ENCODE measurements around the gene AIFM1. TPM values are rescaled to one million over a fixed set of nuclear protein-coding genes. Genes with fewer than 3 reads are reported as not detected.

AIFM1 gene
- total RNA-seq = 10 to 100 TPM in 3 of 4 donors, 1 to 10 TPM in 1; 7.7 to 21.2 (median 19.1) TPM

- H3K4me3 ChIP-seq = peak within 1 kb of the TSS; percentile 29 to 46
- TF ChIP-seq CTCF (IDR thresholded peaks at IDR 0.05) (peak in 2 of 4 experiments; percentile 13 to 36), POLR2A (IDR thresholded peaks at IDR 0.05) (peak; percentile 47 to 61)
- peak within 1 kb of the TSS; percentile 85 to 90 for H3K27ac ChIP-seq
- no peaks in the 10 kb centered on the region for H3K4me1 ChIP-seq
- no peaks in the 10 kb centered on the region for H3K9me3 ChIP-seq
- intact Hi-C loops (cut with DNase I; ENCODE audit: low total_unique reads) = no loop called here
- H3K27me3 ChIP-seq = no peaks in the 10 kb centered on the region
- no peaks in the 10 kb centered on the region for H3K36me3 ChIP-seq
- DNase-seq = peak; percentile 91
Observed at GRCh38 chrX:130165703-130166502, at the start of gene AIFM1. TSS of gene AIFM1 (minus strand) at chrX:130165841. CDS start at chrX:130165656, 185 bp downstream.

GRCh38 chrX:130213376-130213775 is 47.7 kb upstream of the AIFM1 start:
- peaks cover 0 to 4% of the 10 kb centered on the region in 2 donors for H3K27me3 ChIP-seq
- TF ChIP-seq POLR2A (IDR thresholded peaks at IDR 0.05) = no peak
- no peak for TF ChIP-seq CTCF (IDR thresholded peaks at IDR 0.05)
- no peak overlapping the region for H3K27ac ChIP-seq
- no peak for DNase-seq
- no peak overlapping the region for H3K4me3 ChIP-seq
- intact Hi-C loops (cut with DNase I; ENCODE audit: low total_unique reads) = no loop called here
- H3K9me3 ChIP-seq = no peaks in the 10 kb centered on the region
- H3K4me1 ChIP-seq = no peaks in the 10 kb centered on the region
- H3K36me3 ChIP-seq = no peaks in the 10 kb centered on the region

- TF ChIP-seq POLR2A (IDR thresholded peaks at IDR 0.05) (no peak), CTCF (IDR thresholded peaks at IDR 0.05) (no peak)
- intact Hi-C loops (cut with DNase I; ENCODE audit: low total_unique reads) = no loop called here
- Histone ChIP-seq H3K4me1 (no peaks in the 10 kb centered on the region), H3K27ac (no peak overlapping the region), H3K36me3 (no peaks in the 10 kb centered on the region), H3K9me3 (no peaks in the 10 kb centered on the region), H3K4me3 (no peak overlapping the region), H3K27me3 (peaks cover 0 to 4% of the 10 kb centered on the region in 2 donors)
- DNase-seq = no peak
Observed at GRCh38 chrX:130212371-130212770, 46.7 kb upstream of the AIFM1 start.

GRCh38 chrX:130211415-130212186 is 46.0 kb upstream of the AIFM1 start:
- intact Hi-C loops (cut with DNase I; ENCODE audit: low total_unique reads) = no loop called here
- DNase-seq = no peak
- H3K4me3 ChIP-seq = no peak overlapping the region
- no peak overlapping the region for H3K27ac ChIP-seq
- peaks cover 0 to 4% of the 10 kb centered on the region in 2 donors for H3K27me3 ChIP-seq
- TF ChIP-seq CTCF (IDR thresholded peaks at IDR 0.05) (no peak), POLR2A (IDR thresholded peaks at IDR 0.05) (no peak)
- no peaks in the 10 kb centered on the region for H3K9me3 ChIP-seq
- H3K4me1 ChIP-seq = no peaks in the 10 kb centered on the region
- H3K36me3 ChIP-seq = no peaks in the 10 kb centered on the region

GRCh38 chrX:130204647-130205046 is 39.0 kb upstream of the AIFM1 start:
- H3K4me3 ChIP-seq = no peak overlapping the region
- no peak for TF ChIP-seq POLR2A (IDR thresholded peaks at IDR 0.05)
- TF ChIP-seq CTCF (IDR thresholded peaks at IDR 0.05) = no peak
- no peaks in the 10 kb centered on the region for H3K27me3 ChIP-seq
- intact Hi-C loops (cut with DNase I; ENCODE audit: low total_unique reads) = no loop called here
- H3K27ac ChIP-seq = no peak overlapping the region
- no peaks in the 10 kb centered on the region for H3K4me1 ChIP-seq
- DNase-seq = no peak
- H3K9me3 ChIP-seq = no peaks in the 10 kb centered on the region
- H3K36me3 ChIP-seq = no peaks in the 10 kb centered on the region

All from uterus (tissue), 4 donors.